Amygdala (tissue), 56 donors: ENCODE results near the gene MYH7B.

Source experiments
- DNase-seq, 56 donors: peaks; one replicate each; lab custom pipeline; 2025; lab: John Stamatoyannopoulos, UW

The MYH7B gene

GRCh38 chr20:34971561-34972235 is 16.0 kb downstream of the MYH7B start:
- no peak for DNase-seq

GRCh38 chr20:34974246-34974645 is 18.6 kb downstream of the MYH7B start:
- DNase-seq, result no peak

DNA sequence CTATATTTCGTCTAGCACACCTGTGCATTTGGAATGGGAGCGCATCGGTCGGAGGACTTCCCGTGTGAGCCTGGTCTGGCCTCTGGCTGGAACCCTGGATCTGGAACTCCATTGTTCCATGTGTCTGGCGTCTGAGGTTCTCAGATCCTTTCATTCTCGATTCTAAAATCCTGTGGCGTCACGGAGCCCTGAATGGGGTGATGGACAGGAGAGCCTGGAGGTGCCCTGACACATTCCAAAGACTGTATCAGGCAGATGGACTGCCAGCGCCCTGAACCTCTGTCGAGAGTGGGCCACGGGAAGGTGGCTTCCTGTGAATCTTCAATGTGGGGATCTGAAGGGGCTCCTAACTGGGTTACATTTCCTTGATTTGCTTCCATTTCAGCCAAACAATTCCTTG is 20.6 kb downstream of the MYH7B start:
- DNase-seq, result no peak

- no peak for DNase-seq
Measured at GRCh38 chr20:34977365-34978091, 21.9 kb downstream of the MYH7B start.

- no peak for DNase-seq
Measured at GRCh38 chr20:34978092-34978744, 22.6 kb downstream of the MYH7B start.

DNA sequence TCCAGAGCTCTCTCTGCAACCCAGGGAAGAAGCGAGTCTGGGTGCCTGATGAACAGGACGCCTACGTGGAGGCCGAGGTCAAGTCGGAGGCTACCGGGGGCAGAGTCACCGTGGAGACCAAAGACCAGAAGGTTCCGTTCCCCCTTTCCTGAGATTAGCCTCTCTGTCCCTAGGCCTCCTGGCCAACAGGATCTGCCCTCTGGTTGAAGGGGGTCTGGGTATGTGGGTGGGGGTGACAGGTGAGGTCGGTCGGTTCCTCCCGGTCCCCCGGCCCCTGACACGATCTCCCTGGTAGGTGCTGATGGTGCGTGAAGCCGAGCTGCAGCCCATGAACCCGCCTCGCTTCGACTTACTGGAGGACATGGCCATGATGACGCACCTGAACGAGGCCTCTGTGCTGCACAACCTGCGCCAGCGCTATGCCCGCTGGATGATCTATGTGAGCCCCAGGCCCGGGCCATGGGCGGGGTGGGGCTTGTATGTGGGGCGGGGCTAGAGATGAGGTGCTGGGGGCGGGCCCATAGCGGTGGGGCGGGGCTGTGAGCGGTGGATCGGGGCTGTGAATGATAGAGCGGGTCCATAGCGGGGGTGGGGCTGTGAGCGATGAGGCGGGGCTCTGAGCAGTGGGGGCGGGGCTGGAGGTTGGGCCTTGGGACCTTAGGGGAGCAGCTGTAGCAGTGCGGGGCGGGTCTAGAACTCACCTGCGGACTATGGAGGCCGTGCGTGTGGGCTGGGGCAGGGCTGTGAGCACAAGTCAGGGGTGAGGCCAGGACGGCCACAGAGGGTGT is 23.9 kb downstream of the MYH7B start:
- DNase-seq, result no peak

GRCh38 chr20:34980543-34981233 is 25.0 kb downstream of the MYH7B start:
- no peak for DNase-seq

DNA sequence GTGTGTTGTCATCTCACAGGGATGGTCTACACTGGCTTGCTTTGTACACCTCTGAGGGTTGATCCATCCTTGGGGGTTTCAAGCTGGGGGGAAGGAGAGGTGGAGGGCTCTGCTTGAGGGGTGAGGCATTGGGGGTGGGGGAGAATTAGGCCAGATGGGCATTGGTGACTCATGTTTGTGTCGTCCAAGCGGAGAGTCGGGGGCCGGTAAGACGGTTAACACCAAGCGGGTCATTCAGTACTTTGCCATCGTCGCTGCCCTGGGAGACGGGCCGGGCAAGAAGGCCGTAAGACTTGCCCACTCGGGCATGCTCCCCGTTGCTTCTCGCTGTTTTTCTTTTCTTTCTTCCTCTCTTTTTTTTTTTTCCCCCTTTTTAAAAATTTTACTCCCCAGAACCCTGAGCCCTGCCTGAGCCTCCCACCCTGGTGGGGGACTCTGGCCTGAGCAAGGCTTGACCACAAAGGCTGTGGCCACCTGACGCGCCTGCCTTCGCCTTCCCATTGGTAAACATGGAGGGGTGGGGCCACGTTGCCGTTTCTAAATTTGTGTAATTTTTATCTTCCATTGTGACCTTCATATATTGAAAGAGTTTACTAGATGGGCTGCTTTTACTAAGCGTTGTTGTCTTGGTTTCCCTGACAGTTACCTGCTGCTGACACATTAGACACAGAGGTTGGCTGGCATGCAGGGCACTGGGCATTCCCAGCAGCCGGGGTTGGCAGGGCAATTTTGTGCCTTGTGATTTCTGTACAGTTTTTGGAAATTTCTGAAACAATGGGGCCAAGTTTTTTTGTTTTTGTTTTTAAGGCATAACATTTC is 26.8 kb downstream of the MYH7B start:
- DNase-seq, result no peak

DNA sequence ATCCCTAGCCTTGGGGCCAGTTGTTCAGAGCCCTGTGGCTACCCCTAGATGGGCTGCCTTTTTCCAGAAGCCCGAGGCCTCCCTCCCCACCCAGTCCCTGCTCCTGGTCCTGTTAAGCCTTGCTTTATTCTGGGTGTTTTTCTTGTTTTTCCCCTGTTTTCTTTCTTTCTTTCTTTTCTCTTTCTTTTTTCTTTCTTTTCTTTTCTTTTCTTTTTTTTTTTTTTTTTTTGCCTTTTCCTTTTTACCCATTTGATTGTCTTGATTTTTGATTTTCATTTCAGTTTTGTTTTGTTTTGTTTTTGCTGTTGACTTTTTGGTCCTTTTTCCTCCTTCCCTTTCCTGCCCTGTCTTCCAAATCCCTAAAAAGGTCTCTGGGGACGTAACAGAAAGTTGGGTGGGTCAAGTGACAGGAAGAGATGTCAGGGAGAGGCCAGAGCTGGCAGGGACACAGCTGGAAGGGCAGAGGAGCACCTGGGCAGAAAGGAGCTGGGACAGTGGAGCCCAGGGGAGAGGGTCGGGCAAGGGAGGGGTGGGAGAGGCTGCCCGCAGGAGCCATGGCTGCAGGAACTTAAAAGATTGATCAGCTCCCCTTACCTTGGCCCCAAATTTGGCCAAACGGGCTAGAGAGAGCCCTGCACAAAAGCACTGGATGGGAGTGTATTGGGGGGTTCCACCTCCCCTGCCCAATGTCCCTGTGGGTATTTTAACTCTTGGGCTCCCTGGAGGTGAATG is 27.6 kb downstream of the MYH7B start:
- DNase-seq, result no peak

DNA sequence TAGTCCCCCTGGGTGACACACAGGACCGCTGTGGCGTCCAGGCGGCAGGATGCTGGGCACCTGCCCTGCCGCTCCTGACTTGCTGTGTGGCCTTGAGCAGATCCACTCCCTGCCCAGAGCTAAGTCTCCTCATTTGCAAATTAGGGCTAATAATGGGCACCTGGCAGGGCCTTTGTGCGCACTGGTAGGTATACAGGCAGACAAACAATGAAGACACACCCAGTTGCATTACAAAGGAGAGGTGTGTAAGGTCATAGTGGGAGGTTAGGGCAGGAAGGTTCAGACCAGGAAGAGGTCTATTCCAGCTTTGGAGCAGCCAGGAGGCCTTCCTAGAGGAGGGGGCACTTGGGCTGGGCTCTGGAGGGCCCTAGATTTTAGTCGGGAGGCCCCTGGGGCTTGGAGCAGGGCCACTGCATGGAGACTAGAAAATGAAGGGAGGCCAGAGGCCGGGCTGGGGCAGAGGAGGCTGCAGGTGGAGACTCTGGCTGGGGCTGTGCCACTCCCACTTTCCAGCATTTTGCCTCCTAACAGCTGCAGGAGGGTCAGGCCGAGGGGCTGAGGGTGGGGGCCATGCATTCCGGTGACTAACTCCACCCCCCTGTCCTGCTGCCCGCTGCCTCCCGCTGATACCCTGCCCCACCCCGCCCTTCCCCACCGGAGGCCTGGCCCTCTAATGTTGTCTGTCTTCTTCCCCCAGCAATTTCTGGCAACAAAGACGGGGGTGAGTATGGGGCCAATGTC is 28.5 kb downstream of the MYH7B start:
- no peak for DNase-seq

- no peak for DNase-seq
Measured at GRCh38 chr20:34984756-34985261, 29.1 kb downstream of the MYH7B start.

DNA sequence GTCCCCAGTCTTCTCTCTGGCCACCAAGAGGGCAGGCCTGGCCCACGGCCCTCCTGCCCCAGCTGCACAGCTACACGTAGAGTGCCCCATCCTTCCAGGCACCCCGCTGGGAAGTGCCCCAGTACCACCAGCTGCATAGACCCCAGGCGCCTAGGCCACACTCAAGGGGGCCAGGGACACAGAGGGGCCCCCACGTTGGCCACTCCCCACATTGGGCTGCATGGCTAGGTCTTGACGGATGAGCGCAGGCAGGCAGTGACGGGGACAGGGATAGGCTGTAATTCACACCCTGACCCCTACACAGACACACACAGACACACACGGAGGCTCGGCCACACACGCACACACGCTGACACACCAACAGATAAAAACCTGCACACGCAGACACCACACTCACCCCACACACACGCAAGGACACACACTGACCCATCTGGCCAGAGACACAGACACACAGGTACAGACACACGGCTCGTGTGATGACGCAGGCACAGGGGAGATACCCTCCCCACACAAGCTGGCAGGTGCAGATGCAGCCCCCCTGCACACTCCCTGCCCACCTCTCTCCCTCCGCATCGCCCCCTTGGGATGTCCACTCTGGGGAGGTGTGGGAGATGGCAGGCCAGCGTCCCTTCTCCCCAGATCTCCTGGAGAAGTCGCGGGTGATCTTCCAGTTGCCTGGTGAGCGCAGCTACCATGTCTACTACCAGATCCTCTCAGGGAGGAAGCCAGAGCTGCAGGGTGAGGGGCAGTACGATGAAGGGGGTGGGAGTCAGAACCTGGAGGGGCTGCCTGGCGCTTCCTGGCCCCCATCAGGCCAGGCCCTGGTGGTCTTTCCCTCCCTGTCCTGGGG is 30.0 kb downstream of the MYH7B start:
- DNase-seq, result no peak

- no peak for DNase-seq
Measured at GRCh38 chr20:34986311-34987287, 30.9 kb downstream of the MYH7B start.

- peak in 2 of 56 donors; percentile 8 to 22 for DNase-seq
Measured at GRCh38 chr20:34987288-34988190, 31.9 kb downstream of the MYH7B start.

DNA sequence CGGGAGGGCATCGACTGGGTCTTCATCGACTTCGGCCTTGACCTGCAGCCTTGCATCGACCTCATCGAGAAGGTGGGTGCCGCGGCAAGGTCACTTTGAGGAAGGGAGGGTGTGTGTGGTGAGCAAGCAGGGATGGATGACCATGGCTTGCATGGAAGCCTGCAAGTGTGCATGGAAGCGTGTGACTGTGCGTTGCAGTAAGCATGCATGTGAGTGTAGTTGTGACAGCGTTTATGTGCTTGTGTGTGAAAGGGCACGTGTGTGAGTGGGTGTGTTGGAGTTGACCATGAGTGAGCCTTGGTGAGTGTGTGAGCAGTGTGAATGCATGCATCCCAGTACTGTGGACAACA is 32.5 kb downstream of the MYH7B start:
- DNase-seq, result peak in 6 of 56 donors; percentile 8 to 30 (median 20)
